Umbilical cord (tissue), 2 donors: Measurements from ENCODE around the gene FUNDC2. TPM values are rescaled to one million over a fixed set of nuclear protein-coding genes. Genes with fewer than 3 reads are reported as not detected.

ENCODE experiments used
- DNase-seq: peaks from one replicate; pipeline ENCODE4 v3.0.0-alpha.2; 2015; ENCODE audit warnings: low spot score
- total RNA-seq: library from RNA; depleted of rRNA; stranded (reverse); fragments of >200 nt; gene quantifications from one replicate; pipeline ENCODE4 v1.2.3, GENCODE V29; 2014; ENCODE audit warnings: low replicate concordance; ENCODE audit not compliant: insufficient read depth

FUNDC2 gene
- total RNA-seq, 1 donor from 2014 or later = 77.0 TPM

GRCh38 chrX:155023907-155024833, 2.5 kb upstream of the FUNDC2 start:
- DNase-seq = no peak

- no peak for DNase-seq
Observed at GRCh38 chrX:155026420-155026726, 271 bp upstream of the FUNDC2 start.

GRCh38 chrX:155027509-155028066, 944 bp downstream of the FUNDC2 start:
- peak; percentile 23 for DNase-seq

- DNase-seq = no peak
Observed at GRCh38 chrX:155028129-155028528, 1.5 kb downstream of the FUNDC2 start.

- DNase-seq = peak; percentile 8
Observed at GRCh38 chrX:155028877-155029291, 2.2 kb downstream of the FUNDC2 start.

- no peak for DNase-seq
Observed at GRCh38 chrX:155031657-155032056, 5.0 kb downstream of the FUNDC2 start.

- DNase-seq = no peak
Observed at GRCh38 chrX:155035688-155036087, 9.0 kb downstream of the FUNDC2 start.

GRCh38 chrX:155046129-155046810, 19.6 kb downstream of the FUNDC2 start:
- no peak for DNase-seq

GRCh38 chrX:155046811-155047528, 20.3 kb downstream of the FUNDC2 start:
- DNase-seq = no peak

GRCh38 chrX:155048977-155049619, 22.5 kb downstream of the FUNDC2 start:
- peak; percentile 25 for DNase-seq

- no peak for DNase-seq
Observed at GRCh38 chrX:155052738-155053498, 26.3 kb downstream of the FUNDC2 start.

- DNase-seq = no peak
Observed at GRCh38 chrX:155053656-155054055, 27.0 kb downstream of the FUNDC2 start.

- no peak for DNase-seq
Observed at GRCh38 chrX:155054255-155054654, 27.6 kb downstream of the FUNDC2 start.

GRCh38 chrX:155055494-155055893, 28.9 kb downstream of the FUNDC2 start:
- DNase-seq = no peak

- no peak for DNase-seq
Observed at GRCh38 chrX:155056471-155056870, 29.8 kb downstream of the FUNDC2 start.

GRCh38 chrX:155056877-155057792, 30.5 kb downstream of the FUNDC2 start:
- peak; percentile 63 for DNase-seq

- DNase-seq = no peak
Observed at GRCh38 chrX:155061760-155062159, 35.1 kb downstream of the FUNDC2 start.

GRCh38 chrX:155065035-155065734, 38.5 kb downstream of the FUNDC2 start:
- no peak for DNase-seq

GRCh38 chrX:155068165-155068564, 41.5 kb downstream of the FUNDC2 start:
- DNase-seq = no peak
